Natural killer cell (primary cell): ENCODE results near the gene DISC1. TPM values are rescaled to one million over a fixed set of nuclear protein-coding genes. Genes with fewer than 3 reads are reported as not detected.

Source experiments
- ATAC-seq, 3 donors: fragments of 150-1000 bp in 2 of 3; fragments of 200-7000 bp in 1 of 3; cut with Tn5 transposase; 1 replicate in 1 of 3; 2 replicates in 2 of 3; pipeline ENCODE4 v1.10.0; 2021; ENCODE audit warnings: mild to moderate bottlenecking in 2 of 3, moderate library complexity in 2 of 3
- DNase-seq, 2 donors: peaks; one replicate each; pipeline versions ENCODE4 v3.0.0 to v3.0.0-alpha.2; 2013 to 2021; ENCODE audit warnings: mixed read lengths in 1 of 2
- H3K27ac ChIP-seq: one replicate; pipeline ENCODE4 v1.5.1; 2013; ENCODE audit warnings: mild to moderate bottlenecking, low read length
- H3K27me3 ChIP-seq: one replicate; pipeline ENCODE4 v1.6.1; 2013; ENCODE audit warnings: low read length; ENCODE audit not compliant: control insufficient read depth, insufficient read depth
- H3K36me3 ChIP-seq: one replicate; pipeline ENCODE4 v1.6.1; 2013; ENCODE audit warnings: low read length; ENCODE audit not compliant: control insufficient read depth, insufficient read depth
- H3K4me1 ChIP-seq: one replicate; pipeline ENCODE4 v1.6.1; 2013; ENCODE audit warnings: low read length; ENCODE audit not compliant: control insufficient read depth, insufficient read depth
- H3K4me3 ChIP-seq: one replicate; pipeline ENCODE4 v1.5.1; 2013; ENCODE audit warnings: low read length
- H3K9me3 ChIP-seq: one replicate; pipeline ENCODE4 v1.6.1; 2013; ENCODE audit warnings: low read length; ENCODE audit not compliant: control insufficient read depth, insufficient read depth
- H3K27ac Mint-ChIP-seq, 2 donors: one replicate each; pipeline ENCODE4 v1.8.0; 2022; ENCODE audit warnings: mild to moderate bottlenecking in 2 of 2, mixed read lengths in 2 of 2, moderate library complexity in 1 of 2
- H3K27me3 Mint-ChIP-seq, 2 donors: one replicate each; pipeline ENCODE4 v1.8.0; 2022; ENCODE audit warnings: low read depth in 2 of 2, mixed read lengths in 2 of 2
- H3K36me3 Mint-ChIP-seq: one replicate; pipeline ENCODE4 v1.8.0; 2022; ENCODE audit warnings: mixed read lengths
- H3K4me1 Mint-ChIP-seq, 2 donors: one replicate each; pipeline ENCODE4 v1.8.0; 2022; ENCODE audit warnings: mixed read lengths in 2 of 2
- H3K4me3 Mint-ChIP-seq: one replicate; pipeline ENCODE4 v1.8.0; 2022; ENCODE audit warnings: mild to moderate bottlenecking, moderate library complexity, mixed read lengths
- H3K9me3 Mint-ChIP-seq, 2 donors: one replicate each; pipeline ENCODE4 v1.8.0; 2022; ENCODE audit warnings: mixed read lengths in 2 of 2
- CTCF ChIP-seq: fragments of 200-600 bp; IDR thresholded peaks from one replicate; pipeline ENCODE4 v1.8.0; 2022; ENCODE audit warnings: antibody characterized with exemption
- WGBS: methylation state at CpG from one replicate; pipeline ENCODE4 v1.1.7; 2013; ENCODE audit warnings: missing lambda C conversion rate; ENCODE audit not compliant: insufficient coverage; 5-methylcytosine and 5-hydroxymethylcytosine counted together
- intact Hi-C: fragments of 100-400 bp; cut with micrococcal nuclease; formaldehyde crosslinking; loops from one replicate; pipeline ENCODE4 v1.14.2; 2022
- total RNA-seq, 4 donors: library from RNA; stranded (reverse); fragments of 120-200 nt in 1 of 4; gene quantifications; one replicate each; pipeline versions ENCODE4 v1.2.3 to v1.2.4, GENCODE V29; 2013 to 2022

The DISC1 gene
- total RNA-seq, 3 donors from 2014 or later (not counting 1 experiment from before 2014, with no cell fraction given): 5.9 to 10.7 (median 9.7) TPM

- TF ChIP-seq CTCF: no peak
- Mint-ChIP-seq H3K4me1 (no peaks in the 10 kb centered on the region), H3K27ac (no peak overlapping the region), H3K4me3 (no peak overlapping the region), H3K9me3 (no peaks in the 10 kb centered on the region), H3K36me3 (no peaks in the 10 kb centered on the region), H3K27me3 (peaks cover 0 to 6% of the 10 kb centered on the region in 2 donors)
- no peaks in the 10 kb centered on the region for H3K4me1 ChIP-seq
- H3K36me3 ChIP-seq: no peaks in the 10 kb centered on the region
- H3K4me3 ChIP-seq: no peak overlapping the region
- no peak for ATAC-seq
- H3K27ac ChIP-seq: no peak overlapping the region
- no peaks in the 10 kb centered on the region for H3K27me3 ChIP-seq
- DNase-seq: no peak
- no peaks in the 10 kb centered on the region for H3K9me3 ChIP-seq
- WGBS: 83% methylated on average over 4 of the region's 5 CpGs
- intact Hi-C loops: loop anchor here (10.0 kb wide), 3 partner anchors 114 to 1384 kb away; no protein-coding TSS in a partner anchor
Observed at GRCh38 chr1:231860221-231861088, 233.9 kb downstream of the DISC1 start.

- TF ChIP-seq CTCF: no peak
- Histone ChIP-seq H3K27me3 (no peaks in the 10 kb centered on the region), H3K4me1 (no peaks in the 10 kb centered on the region), H3K36me3 (no peaks in the 10 kb centered on the region), H3K4me3 (no peak overlapping the region), H3K27ac (no peak overlapping the region), H3K9me3 (no peaks in the 10 kb centered on the region)
- DNase-seq (no peak), ATAC-seq (no peak)
- Mint-ChIP-seq H3K4me3 (no peak overlapping the region), H3K36me3 (no peaks in the 10 kb centered on the region), H3K27ac (no peak overlapping the region), H3K4me1 (peaks cover 3 to 4% of the 10 kb centered on the region in 2 donors), H3K9me3 (no peaks in the 10 kb centered on the region), H3K27me3 (peaks cover 0 to 6% of the 10 kb centered on the region in 2 donors)
- intact Hi-C loops: loop anchor here (10.0 kb wide), 3 partner anchors 113 to 1383 kb away; no protein-coding TSS in a partner anchor
- 83% methylated on average over 5 of the region's 7 CpGs for WGBS
Observed at GRCh38 chr1:231861541-231862481, 235.2 kb downstream of the DISC1 start.

- 64% methylated on average over 1 of the region's 2 CpGs for WGBS
- Histone ChIP-seq H3K4me3 (no peak overlapping the region), H3K27ac (no peak overlapping the region), H3K4me1 (no peaks in the 10 kb centered on the region), H3K36me3 (no peaks in the 10 kb centered on the region), H3K27me3 (no peaks in the 10 kb centered on the region), H3K9me3 (no peaks in the 10 kb centered on the region)
- H3K4me3 Mint-ChIP-seq: no peak overlapping the region
- DNase-seq (no peak), ATAC-seq (no peak)
- intact Hi-C loops: loop anchor here (10.0 kb wide), 3 partner anchors 112 to 1382 kb away; no protein-coding TSS in a partner anchor
- no peaks in the 10 kb centered on the region for H3K9me3 Mint-ChIP-seq
- H3K36me3 Mint-ChIP-seq: no peaks in the 10 kb centered on the region
- H3K27ac Mint-ChIP-seq: no peak overlapping the region
- H3K27me3 Mint-ChIP-seq: peaks cover 0 to 6% of the 10 kb centered on the region in 2 donors
- H3K4me1 Mint-ChIP-seq: peaks cover 6 to 9% of the 10 kb centered on the region in 2 donors
- TF ChIP-seq CTCF: no peak
Observed at GRCh38 chr1:231862611-231863010, 236.0 kb downstream of the DISC1 start.
